Stimulated activated CD8-positive, alpha-beta memory T cell treated with anti-CD3 and anti-CD28 coated beads, Interleukin-4, amount 100 ng/mL, for 24 hours (primary cell): ENCODE results near the gene C4orf54.

Experiments used
- DNase-seq: peaks from one replicate; pipeline ENCODE4 v3.0.0-alpha.2; 2020; ENCODE audit warnings: low read depth

The C4orf54 gene

DNA sequence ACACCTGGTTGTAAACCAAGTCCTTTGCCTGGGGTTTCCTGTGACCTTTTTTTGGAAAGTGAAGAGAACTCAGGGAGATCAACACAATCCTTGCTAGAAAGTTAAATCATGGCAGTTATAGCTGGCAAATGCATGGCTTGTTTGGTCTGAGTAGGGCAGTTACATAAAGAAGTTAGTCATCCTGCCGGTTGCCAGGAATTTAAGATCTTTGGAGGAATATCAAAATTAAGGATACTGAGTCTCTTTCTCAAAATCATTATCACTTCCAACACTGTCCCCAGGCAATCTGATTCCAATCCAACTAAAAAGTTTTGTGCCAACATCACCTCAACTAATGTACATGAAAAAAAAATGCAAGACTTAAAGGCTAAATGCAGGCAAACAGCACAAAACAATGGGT is 40.3 kb downstream of the C4orf54 start:
- no peak for DNase-seq

DNA sequence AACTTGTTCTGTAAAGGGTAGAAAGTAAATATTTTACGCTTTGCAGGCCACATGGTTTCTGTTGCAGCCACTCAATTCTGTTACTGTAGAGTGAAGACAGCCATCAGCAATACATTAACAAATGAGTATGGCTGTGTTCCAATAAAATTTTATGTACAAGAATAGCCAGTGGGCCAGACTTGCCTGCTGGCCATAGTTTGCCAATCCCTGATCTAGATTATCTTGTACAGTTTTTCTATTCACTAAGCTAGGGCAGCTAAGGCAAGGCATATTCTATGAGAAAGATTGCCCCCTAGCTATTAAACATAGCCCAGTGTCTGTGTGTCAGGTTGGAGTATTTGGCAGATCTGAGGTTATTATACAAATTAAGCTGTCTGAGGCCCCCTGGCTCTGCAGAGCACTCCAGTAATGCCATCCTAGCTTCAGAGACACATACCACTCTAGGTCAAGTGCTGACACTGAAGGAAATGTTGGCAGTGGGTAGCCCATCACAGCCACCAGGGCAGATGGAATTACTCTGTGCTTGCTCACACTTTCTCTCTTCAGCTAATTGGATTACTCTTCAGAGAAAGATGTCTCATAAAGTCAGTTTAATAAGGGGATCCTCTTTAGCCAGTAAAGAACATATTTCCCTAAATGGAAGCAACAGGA is 42.3 kb downstream of the C4orf54 start:
- no peak for DNase-seq

DNA sequence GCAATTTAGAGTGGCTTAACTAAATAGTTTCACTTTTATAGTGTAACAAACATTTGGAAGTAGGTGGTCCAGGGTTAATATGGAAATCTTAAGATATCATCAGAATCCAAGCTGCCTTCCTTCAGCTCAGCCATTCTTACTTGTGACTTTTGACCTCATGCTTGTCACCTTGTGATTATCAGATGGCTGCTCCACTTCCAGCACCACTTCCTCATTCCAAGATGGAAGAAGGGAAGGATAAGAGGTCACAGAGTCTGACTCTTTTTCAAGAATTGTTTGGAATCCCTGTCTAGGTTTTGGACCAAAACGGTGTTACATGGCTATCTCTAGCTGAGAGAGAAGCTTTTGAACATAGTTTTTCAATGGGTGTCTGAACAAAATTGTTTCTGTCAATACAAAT is 43.1 kb downstream of the C4orf54 start:
- no peak for DNase-seq

DNA sequence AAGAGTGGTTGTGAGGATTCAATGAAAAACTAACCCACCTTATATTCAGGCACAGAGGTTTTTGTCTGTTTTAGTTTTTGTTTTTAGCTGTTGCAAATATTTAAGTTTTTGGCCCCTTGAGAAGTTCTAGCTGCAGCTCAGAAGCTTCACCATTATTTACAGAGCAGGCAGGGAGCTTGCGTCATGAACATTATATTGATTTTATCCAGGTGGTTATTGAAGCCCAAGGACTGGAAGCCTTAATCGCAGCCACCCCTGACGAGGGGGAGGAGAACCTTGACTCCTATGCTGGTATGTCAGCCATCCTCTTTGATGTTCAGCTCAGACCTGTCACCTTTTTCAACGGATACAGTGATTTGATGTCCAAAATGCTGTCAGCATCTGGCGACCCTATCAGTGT is 44.9 kb downstream of the C4orf54 start:
- DNase-seq, result no peak

DNA sequence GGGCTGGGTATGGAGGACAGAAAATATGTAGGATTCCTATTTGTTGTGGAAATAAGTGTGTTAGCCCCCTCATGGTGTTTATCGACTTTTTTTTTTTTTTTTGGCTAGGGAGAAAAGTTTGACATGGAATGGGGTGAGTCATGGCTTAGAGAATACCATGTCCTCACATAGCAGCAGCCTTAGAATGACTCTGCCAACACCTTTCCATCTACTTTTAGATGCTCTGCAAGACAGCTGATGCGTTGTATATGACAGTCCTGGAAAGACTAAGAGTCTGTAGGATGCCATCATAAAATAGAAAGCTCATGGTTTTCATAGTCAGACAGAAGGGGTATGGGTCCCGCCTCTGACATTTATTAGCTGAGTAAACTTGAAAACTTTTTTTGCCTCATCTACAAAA is 45.3 kb downstream of the C4orf54 start:
- DNase-seq, result no peak

DNA sequence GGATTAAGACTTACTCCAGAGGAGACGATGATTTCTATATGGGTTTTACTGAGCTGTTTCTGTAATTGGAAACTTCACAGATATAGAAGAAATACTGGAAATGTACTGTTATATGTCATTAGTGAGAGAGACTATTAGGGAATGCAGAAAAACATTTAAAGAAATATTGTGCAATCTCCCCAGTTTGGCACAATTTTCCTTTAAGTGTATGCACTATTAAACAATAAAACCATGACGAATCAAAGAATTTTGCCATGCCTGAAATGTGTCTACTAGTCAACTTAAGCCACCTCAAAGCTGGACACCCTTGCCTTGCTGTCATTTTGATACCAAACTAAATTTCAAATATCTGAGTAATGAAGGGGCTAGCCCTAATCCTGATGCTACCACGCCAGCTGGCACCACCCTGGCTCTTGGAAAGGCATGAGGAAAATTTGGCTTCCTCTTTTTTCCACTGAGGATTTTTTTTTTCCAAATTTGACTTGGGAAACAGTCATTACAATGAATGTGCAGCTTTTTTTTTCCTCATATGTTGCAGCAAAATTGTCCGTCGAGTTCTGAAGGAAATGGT is 46.9 kb downstream of the C4orf54 start:
- no peak for DNase-seq

DNA sequence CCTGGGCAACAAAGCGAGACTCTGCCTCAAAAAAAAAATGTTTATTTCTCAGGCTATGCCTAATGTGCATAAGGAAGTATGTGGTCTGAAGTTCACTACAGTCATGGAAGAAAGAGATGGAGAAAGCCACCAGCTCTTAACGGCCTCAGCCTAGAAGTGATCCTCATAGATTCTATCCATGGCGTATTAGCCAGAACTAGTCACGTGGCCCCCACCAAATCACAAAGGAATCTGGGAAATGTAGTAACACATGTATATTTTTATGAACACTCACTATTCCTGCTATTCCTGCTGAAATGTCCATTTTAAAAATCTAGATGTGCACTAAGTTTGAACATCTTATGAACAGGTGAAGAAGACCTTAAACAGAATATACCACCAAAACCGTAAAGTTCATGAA is 49.2 kb downstream of the C4orf54 start:
- DNase-seq, result no peak
